HG02981 (cell line): ENCODE results near the gene RASL11B.

Experiments
- ATAC-seq: cut with Tn5 transposase; IDR thresholded peaks from one replicate; pipeline ENCODE4 v1.9.1; 2021; ENCODE audit warnings: mild to moderate bottlenecking, moderate library complexity; ENCODE audit not compliant: unreplicated experiment

Gene RASL11B

DNA sequence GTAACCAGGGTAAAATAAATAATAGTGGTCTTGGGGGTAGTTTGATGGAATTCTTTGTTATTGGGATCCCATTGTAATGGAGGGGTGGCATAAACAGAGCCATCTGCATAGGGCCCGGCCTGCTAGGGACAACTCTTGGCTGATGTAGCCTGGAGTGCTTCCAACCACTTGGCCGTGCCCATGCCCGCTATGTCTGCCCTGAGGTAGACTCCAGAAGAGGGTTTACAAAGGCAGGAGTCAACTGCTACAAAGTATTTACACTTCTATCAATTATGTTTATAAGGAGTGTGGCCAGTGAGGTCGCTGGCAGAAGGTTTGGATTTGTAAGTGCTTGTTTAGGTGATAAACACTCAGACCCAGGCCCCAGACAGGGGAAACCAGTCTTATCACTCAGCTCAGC is 8.1 kb downstream of the RASL11B start:
- no peak for ATAC-seq

DNA sequence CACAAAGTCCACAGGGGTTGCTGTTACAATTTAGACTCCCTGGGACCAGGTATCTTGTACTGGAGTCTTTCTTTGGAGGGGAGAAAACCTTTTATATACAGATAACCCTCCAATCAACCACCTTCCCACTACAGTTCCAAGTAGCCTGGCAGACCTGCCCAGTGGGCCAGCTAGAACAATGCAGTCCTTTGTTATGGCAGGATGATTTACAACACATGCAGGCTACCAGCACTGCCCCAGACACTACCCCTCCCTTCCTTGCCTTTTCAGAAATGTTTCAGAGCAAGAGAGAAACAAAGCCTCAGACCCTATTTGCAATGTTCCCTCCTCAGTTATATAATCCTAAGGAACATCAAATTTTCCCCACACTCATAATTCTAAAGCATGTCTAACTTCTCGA is 11.1 kb downstream of the RASL11B start:
- no peak for ATAC-seq

DNA sequence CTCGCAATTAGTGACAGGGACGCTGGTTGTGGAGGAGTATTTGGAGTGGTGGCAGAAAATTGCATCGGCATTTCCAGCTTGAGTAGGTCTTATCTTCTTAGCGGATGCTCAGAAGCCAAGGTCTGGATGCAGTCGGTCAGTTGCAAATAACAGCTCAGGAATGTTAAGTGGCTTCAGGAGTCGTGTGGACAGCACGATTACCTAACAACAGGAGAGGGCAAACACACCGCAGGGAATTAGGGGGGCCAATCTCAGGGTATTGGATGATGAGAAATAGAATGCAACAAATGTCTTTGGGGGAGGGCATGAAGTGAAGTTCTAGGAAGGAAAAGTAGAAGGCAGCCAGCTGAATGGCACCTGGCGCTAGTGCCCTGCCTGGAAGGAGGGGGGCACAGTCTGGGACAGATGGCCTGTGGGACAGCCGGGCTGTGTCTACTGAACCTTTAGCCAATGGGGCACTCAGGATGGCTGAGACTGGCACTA is 11.8 kb downstream of the RASL11B start:
- ATAC-seq, result no peak

DNA sequence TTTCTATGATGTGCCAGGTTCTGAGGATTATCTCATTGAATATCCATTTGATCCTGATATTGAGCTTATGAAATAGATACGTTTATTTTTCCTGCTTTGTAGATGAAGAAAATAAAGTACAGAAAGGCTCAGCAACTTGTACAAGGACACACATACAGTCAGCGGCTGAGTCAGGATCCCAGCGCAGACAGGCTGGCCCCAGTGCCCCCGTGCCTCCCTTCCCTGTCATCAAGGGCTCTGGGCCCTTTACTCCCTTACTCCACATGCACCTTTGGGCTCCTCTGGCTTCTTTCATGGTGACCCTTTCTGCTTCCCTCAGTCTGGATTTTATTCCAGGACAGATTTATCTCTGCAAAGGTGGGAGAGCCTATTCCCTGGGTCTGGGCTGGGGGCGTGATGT is 12.8 kb downstream of the RASL11B start:
- no peak for ATAC-seq

DNA sequence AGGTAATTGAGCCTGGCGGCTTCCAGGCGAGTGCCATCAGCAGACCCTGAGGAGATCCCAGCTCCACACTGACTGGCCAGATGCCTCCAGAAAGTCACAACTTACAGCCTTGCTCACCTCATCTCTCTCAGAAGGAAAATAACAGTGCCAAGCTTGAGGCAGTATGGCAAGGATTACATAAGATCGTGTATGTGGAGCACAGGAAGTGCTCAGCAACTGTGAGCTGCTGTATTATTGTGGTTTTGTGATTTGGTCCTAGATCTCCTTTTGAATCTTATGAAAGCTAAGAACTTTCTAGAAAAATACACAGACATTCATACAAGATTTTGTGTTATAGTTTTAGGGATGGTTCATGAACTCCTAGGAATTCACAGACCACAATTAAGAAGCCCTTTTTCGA is 14.0 kb downstream of the RASL11B start:
- ATAC-seq, result no peak

DNA sequence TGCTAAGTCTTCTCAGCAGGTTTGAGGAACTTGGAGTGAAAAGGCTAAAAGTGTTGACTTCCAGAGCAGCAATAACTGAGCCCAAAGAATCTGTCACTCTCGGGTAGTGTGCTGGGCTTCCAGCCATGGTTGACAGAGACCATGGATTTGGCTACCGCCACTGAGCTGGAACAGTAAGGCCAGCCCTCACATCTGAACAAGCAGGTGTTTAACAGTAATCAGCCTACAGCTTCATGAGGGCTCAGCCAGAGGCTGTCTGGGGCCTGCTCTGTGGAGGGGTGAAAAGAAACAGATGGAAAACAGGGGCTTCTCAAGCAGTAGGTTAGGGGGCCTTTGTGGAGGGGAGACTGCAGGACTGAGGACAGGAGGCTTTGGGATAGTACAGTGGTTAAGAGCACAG is 14.9 kb downstream of the RASL11B start:
- ATAC-seq, result no peak

DNA sequence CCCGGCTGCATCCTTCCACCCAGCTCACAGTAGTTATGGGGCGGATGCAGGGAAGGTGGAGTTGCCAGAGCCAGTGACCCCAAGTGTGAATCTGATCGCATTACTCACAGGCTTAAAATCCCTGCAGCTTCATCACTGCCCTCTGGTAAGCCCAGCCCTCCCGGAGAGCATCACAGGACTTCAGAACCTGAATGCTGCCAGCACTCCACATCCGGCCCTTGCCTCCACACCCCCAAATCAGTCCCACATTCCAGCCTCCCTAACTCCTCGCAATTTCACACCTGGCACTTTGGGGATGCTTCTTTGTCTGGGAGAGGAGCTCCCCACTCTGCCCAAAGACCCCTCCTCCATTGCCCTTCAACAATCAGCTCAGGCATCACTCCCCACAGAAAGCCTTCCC is 15.6 kb downstream of the RASL11B start:
- no peak for ATAC-seq

DNA sequence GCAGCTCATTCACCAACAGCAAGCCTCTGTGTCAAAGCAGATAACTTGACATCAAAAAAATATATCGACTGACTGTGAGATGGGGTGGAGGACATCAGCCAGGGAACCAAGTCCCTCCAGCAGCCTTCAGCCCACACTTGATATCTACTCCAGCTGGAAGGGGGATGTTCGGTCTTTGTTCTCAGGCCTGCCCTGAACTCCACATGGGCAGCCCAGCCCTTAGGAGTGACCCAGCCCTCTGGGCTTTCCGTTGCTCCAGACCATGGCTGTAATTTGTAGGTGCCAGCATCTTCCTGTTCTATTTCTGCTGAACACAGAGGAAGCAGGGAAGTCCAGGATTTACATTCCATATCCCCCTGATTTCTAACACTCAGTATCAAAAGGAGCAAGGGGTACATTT is 17.4 kb downstream of the RASL11B start:
- ATAC-seq, result no peak

DNA sequence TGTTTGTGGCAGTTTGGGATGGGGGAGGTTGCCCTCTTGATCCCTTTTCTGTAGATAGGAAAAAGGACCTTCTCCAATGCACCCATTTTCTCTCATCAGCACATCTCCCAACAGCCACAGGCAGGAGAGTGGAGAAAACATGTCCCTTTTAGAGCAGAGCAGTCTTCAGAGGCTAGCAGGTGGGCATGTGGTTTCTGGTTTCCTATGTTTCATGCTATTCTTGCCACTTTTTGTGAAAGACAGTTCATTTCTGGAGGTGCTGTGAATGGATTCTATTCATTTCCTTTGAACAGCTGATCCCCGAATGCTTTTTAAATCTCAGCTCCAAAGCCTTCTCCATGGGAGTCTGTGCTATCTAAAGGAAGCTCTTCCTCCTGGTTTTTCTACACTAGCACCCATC is 18.9 kb downstream of the RASL11B start:
- ATAC-seq, result no peak

DNA sequence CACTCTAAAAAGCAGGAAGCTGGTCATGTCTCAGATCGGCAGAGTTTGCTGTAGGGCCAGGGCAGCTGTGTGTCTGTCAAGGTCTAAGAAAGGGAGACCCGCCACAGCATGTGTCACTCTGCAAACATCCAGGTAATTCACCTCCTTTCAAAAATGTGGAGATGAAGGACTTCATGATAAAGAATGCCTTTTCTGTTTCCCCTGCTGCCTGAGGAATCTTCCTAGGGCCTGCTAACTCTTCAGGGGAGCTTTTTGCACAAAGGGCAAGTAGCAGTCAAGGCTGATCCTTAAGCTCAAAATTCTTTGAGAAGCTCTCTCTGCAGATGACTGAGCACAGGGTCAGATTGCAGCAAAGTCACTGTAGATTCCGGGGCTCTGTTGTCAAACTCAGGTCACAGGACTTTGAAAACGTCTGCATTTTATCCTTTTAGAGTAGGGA is 21.1 kb downstream of the RASL11B start:
- no peak for ATAC-seq

DNA sequence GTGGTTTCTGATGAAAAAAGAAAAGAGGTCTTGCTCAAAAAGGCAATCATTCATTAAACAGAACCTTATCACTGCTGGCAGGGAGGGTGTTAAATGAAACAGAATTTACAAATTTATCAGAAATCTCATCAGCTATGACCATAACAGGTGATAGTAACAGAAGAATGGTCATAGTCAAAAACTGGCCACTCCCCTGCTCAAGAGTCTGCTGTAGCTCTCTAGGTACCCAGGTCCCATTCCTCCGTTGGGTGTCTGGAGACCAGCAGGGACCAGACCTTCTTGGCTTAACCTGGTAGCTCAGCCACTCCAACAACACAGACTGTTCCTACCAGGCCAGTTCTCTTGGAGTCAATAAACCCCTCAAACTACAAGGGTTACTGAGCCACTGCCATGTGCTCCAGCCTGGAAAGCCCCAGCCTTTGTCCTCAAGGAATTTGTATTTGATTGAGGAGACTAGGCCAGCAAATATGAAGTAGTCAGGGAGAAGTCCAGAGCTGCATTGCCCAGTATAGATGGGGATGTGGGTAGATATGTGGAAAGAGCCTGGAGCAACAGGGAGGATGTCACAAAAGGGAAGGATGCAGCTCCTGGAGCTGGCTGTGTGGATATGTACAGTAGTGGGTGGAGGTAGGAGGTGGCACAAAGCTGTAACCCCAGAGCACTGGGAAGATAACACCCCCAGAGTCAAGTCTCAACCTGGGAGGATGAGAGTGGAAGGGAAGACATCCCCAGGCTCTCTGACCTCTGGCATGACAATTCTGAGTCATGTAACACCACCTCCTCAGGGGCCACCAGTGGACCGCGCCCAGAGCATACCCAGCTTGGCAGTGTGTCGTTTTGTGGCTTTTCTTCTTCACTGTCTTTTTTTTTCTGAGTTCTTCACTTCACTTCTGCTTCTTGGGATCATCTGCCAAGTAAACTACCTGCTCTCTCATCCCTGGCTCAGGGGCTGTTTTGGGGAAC is 21.9 kb downstream of the RASL11B start:
- no peak for ATAC-seq

DNA sequence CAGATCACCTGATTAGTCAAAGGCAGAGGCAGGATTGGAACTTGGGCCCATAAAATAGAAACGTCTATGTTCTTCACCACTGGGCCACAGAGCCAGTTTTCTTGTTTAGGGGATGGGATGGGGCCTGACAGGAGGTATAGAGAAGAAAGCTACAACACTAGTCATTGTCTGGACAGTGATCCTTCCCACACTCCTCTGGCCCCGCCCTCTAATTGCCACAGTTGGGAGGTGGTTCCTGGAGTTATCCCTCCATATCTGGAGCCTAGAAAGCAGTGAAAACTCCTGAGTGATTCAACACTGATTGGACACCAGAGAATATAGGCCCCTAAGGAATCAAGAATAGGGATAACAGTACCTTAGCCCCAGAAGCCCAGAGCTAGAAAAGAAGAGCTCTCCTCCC is 22.9 kb downstream of the RASL11B start:
- no peak for ATAC-seq

DNA sequence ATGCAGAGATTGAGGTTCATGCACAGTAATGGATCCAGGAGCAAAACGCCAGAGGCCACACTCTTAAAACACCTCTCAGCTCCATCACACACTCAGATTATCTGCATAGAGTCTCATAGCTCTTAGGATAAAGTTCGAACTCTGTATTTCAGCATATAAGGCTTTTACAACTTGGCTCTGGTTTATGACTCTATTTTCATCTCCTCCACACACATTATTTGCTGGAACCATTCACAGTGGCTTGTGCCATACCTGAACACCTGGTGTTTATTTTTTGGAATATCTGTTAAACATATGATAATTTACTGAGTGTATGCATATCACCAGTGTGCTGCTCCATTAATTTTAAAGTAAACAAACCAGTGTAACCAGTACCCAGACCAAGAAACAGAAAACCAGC is 27.2 kb downstream of the RASL11B start:
- ATAC-seq, result no peak

DNA sequence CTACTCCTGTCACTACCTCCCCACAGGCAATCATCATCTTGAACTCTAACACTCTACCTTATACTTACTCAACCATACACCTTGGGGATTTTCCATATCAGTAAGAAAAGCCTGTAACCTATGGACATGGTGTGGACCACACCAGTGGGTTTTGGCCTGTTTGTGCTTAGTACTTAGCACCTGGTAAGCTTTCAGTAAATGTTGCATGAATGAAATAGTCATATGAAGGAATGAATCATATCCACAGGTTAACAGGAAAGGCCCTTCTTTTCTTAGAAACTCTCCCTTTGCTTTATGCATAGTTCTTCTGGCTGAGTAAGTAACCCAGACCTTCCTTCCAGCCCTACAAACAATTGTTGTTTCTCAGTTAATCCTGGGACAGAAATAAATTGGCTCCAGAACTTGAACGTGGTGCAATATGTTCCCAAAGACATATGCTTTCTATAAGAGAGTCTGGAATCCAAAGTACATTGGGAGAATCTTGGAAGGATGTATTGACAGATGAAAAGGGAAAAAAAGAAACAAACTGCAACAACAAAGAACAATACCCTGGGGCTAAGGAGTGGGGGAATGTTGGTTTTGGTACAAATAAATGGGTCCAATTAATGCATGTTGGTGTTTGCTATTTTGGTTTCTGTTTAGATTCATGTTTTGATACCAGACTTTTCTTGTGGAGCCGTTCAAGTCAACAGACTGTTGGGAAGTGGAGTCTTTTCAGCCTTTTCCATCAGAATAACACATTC is 27.8 kb downstream of the RASL11B start:
- no peak for ATAC-seq

DNA sequence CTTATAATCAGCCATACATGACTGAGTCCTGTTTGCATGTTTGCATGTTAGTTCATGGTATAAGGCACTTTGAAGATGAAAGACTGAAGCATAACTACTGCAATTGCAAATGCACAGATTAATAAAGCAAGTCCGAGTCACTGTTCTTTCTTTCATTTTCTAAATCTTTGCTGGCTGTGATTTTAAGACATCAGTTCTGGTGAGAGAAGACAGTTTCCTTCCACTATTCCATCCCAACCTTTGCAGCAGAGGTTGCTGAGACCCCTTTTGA is 28.3 kb downstream of the RASL11B start:
- ATAC-seq, result no peak

DNA sequence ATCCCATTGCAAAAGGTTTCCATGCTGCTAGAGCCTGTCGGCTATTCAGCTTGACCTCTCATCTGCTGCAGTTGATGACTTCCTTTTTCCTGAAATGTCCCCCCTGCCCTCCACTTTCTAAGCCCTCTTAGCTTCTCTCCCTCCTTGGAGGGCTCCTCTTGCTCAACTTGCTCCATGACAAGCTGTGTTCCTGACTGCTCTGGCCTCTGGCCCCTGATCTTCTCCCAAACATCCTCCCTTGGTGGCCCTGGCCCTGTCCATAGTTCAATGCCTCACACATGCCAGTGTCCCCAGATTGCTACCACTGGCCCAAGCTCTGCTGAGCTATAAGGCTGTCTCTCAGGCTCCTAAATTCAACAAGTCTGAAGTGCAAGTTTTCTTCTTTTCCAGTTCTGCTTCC is 29.6 kb downstream of the RASL11B start:
- ATAC-seq, result no peak

DNA sequence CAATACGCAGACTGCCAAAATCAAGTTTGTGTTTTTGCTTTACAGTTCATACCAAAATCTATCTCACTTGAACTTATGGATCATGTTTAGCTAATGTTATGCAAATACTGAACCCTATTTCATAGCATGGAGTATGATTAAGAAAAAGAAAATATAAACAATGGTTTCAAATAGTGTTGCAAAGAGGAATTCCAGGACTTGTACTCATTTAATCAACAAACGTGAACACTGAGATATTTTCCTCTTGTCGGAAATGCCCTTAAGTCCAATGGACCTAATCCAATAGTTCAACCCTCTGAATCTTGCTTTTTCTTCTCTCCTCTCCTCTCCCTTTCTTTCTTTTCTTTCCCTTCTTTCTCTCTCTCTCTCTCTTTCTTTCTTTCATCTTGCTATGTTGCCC is 30.8 kb downstream of the RASL11B start:
- ATAC-seq, result no peak

DNA sequence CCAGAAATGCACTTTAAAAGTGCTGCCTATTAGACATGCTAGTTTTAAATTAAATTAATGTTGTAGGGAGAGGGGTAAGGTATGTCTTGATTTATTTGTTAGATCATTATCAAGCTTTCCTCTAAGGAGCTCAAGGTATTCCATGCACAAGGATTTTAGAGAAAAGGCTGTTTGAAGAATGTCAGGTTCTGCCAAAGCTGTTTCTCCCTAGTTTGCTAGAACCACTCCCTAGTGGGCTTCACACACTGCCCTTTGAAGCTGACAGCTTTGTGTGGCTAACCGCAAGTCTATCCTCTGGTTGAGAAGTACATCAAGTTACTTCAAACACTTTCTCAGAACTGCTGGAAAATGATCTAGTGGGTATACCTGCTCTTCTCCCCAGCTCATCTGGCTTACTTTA is 32.3 kb downstream of the RASL11B start:
- ATAC-seq, result no peak

DNA sequence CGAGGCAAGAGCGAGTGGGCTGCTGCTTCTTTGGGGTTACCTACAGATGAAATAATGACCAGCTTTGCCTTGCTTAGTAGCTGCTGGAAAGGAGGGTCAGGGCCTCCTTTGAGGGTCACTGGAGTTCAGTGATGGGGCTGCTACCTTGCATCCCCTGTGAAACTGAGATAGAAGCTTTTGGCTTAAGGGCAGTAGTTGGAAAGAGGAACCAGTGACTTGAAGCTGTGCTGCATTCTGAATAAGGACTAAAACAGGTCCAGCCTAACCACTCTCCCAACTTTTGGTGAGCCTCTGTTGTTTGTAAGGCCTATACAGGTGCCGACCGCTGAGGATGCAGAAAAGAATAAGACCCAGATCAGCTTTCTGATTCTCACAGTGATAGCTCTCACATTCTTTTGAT is 41.2 kb downstream of the RASL11B start:
- ATAC-seq, result no peak

DNA sequence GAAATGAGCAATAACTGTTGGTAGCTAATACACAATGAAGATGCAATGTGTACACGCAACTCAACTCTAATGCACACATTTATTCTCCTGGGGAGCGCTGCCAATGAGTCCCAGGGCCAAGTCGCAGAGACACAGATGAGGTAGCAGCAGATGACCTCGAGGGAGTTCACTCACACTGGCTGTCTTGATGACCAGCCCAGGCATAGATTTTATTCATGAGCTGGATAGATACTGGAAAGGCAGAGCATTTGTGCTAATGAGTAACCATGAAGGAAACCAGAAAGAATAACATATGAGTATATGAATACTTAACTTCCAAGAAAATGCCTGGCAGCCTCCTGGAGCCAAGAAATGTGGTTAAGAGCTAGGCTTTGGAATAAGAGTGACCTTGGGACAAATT is 42.3 kb downstream of the RASL11B start:
- no peak for ATAC-seq

DNA sequence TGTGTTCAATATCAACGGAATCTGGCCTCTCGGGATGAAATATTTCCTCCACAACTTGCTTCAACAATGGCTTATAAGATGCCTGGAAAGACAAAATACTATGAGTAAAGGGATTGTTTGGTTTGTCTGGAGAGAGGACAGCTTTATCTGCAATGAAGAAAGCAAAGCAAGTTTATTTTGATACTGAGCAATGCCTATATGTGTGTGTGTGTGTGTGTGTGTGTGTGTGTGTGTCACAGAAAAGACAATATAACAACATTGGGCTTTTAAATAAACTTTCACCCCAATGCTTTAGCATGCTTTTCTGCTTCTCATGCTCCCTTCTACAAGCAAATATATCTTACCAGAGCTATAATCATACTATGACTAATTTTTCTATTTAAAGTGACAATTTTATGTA is 45.4 kb downstream of the RASL11B start:
- no peak for ATAC-seq

DNA sequence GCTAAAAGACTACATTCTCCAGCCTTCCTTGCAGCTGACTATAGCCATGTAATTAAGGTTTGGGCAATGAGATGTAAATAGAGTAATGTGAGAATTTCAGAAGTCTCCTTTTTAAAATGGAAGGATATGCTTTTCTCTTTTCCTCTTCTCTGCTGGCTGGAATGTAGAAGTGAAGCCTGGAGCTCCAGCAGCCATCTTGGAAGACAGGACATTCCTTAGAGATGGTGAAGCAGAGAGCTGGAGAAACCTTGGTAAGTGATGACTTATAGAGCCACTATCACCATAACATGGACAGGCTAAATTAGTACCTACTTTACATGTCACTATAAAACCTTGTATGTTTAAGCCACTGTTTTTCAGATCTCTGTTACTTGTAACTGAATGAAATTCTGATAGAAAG is 48.0 kb downstream of the RASL11B start:
- no peak for ATAC-seq
